DOHH2 (cell line): ENCODE data around the gene SIK3.

ENCODE experiments used
- H3F3A ChIP-seq: fragments of 200-600 bp; sonication (generic), shearing (Covaris generic); 2 replicates; pipeline ENCODE4 v1.6.0; 2016; ENCODE audit warnings: antibody characterized with exemption, mild to moderate bottlenecking; ENCODE audit not compliant: control insufficient read depth, insufficient read depth
- H3K27ac ChIP-seq: fragments of 200-600 bp; sonication (generic); 2 replicates; pipeline ENCODE4 v1.5.1; 2014; ENCODE audit warnings: low read depth, mild to moderate bottlenecking, low read length, moderate library complexity
- H3K27me3 ChIP-seq: fragments of 200-600 bp; sonication (generic); 2 replicates; pipeline ENCODE4 v1.6.1; 2014; ENCODE audit warnings: mild to moderate bottlenecking, low read length, mixed read lengths; ENCODE audit not compliant: control insufficient read depth
- H3K36me3 ChIP-seq: fragments of 200-600 bp; sonication (generic); 2 replicates; pipeline ENCODE4 v1.6.1; 2014; ENCODE audit warnings: mild to moderate bottlenecking, low read length, moderate library complexity, mixed read lengths; ENCODE audit not compliant: control insufficient read depth
- H3K4me1 ChIP-seq: fragments of 200-600 bp; sonication (generic); 2 replicates; pipeline ENCODE4 v1.6.1; 2014; ENCODE audit warnings: mild to moderate bottlenecking, low read length, mixed read lengths; ENCODE audit not compliant: control insufficient read depth
- H3K4me2 ChIP-seq: fragments of 200-600 bp; sonication (generic); 2 replicates; pipeline ENCODE4 v1.6.0; 2014; ENCODE audit warnings: mild to moderate bottlenecking, low read length, moderate library complexity
- H3K4me3 ChIP-seq: fragments of 200-600 bp; sonication (generic); 2 replicates; pipeline ENCODE4 v1.5.1; 2014; ENCODE audit warnings: mild to moderate bottlenecking, low read length, mixed read lengths
- H3K79me2 ChIP-seq: fragments of 200-600 bp; sonication (generic); 2 replicates; pipeline ENCODE4 v1.6.1; 2014; ENCODE audit warnings: mild to moderate bottlenecking, low read length, mixed read lengths; ENCODE audit not compliant: control insufficient read depth
- H3K9me2 ChIP-seq: fragments of 200-600 bp; sonication (generic); replicated peaks from 2 replicates; pipeline ENCODE4 v1.6.1; 2014; ENCODE audit warnings: mild to moderate bottlenecking, low read length, mixed read lengths; ENCODE audit not compliant: control insufficient read depth
- H3K9me3 ChIP-seq: fragments of 200-600 bp; sonication (generic); 2 replicates; pipeline ENCODE4 v1.6.1; 2014; ENCODE audit warnings: antibody characterized with exemption, low read length, mixed read lengths; ENCODE audit not compliant: control insufficient read depth, insufficient read depth
- H4K20me1 ChIP-seq: fragments of 200-600 bp; sonication (generic); 2 replicates; pipeline ENCODE4 v1.6.0; 2014; ENCODE audit warnings: low read depth, mild to moderate bottlenecking, antibody characterized with exemption, low read length, moderate library complexity; ENCODE audit not compliant: control insufficient read depth, insufficient read depth
- EZH2phosphoT487 ChIP-seq: fragments of 200-600 bp; sonication (generic); IDR thresholded peaks from 2 replicates; pipeline ENCODE4 v1.6.1; 2017; ENCODE audit warnings: borderline replicate concordance, mild to moderate bottlenecking, antibody characterized with exemption, low read length, moderate library complexity, mixed read lengths
- TF ChIP-seq, protein P1 (sequence below): fragments of 200-600 bp; sonication (generic); IDR thresholded peaks from one replicate; pipeline ENCODE4 v1.5.1; 2014; ENCODE audit warnings: antibody characterized with exemption, mild to moderate bottlenecking, low read depth, low read length; ENCODE audit not compliant: poor library complexity, severe bottlenecking

SIK3 gene

DNA sequence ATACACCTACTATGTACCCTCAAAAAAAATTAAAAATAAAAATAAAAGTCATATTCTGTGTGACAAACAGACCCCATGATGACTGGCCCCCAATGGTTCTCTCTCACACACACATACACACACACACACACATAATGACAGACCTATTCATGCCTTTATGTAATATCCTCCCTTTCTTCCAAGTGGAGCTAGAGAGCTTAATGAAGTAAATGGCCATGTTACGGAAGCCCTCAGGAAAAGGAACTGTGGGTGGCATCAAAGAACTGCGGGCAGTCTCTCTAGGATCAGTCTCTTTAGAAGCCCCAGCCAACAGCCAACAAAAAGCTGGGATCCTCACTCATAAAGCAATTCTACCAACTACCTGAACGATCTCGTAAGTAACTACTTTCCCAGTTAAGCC lies 125.5 kb downstream of the SIK3 start:
- Histone ChIP-seq H3K79me2 (peaks cover 36% of the 10 kb centered on the region), H3F3A (no peaks in the 10 kb centered on the region), H3K4me2 (no peak overlapping the region), H3K27me3 (no peaks in the 10 kb centered on the region), H3K36me3 (no peaks in the 10 kb centered on the region), H3K9me3 (no peaks in the 10 kb centered on the region), H4K20me1 (0 out of 2 replicates have a peak, but pooled peaks cover 2% of the 10 kb centered on the region), H3K4me1 (no peaks in the 10 kb centered on the region), H3K27ac (no peak overlapping the region), H3K4me3 (no peak overlapping the region), H3K9me2 (no peaks in the 10 kb centered on the region)
- TF ChIP-seq, protein P1, sequence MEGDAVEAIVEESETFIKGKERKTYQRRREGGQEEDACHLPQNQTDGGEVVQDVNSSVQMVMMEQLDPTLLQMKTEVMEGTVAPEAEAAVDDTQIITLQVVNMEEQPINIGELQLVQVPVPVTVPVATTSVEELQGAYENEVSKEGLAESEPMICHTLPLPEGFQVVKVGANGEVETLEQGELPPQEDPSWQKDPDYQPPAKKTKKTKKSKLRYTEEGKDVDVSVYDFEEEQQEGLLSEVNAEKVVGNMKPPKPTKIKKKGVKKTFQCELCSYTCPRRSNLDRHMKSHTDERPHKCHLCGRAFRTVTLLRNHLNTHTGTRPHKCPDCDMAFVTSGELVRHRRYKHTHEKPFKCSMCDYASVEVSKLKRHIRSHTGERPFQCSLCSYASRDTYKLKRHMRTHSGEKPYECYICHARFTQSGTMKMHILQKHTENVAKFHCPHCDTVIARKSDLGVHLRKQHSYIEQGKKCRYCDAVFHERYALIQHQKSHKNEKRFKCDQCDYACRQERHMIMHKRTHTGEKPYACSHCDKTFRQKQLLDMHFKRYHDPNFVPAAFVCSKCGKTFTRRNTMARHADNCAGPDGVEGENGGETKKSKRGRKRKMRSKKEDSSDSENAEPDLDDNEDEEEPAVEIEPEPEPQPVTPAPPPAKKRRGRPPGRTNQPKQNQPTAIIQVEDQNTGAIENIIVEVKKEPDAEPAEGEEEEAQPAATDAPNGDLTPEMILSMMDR = no peak
- no peak for TF ChIP-seq EZH2phosphoT487

DNA sequence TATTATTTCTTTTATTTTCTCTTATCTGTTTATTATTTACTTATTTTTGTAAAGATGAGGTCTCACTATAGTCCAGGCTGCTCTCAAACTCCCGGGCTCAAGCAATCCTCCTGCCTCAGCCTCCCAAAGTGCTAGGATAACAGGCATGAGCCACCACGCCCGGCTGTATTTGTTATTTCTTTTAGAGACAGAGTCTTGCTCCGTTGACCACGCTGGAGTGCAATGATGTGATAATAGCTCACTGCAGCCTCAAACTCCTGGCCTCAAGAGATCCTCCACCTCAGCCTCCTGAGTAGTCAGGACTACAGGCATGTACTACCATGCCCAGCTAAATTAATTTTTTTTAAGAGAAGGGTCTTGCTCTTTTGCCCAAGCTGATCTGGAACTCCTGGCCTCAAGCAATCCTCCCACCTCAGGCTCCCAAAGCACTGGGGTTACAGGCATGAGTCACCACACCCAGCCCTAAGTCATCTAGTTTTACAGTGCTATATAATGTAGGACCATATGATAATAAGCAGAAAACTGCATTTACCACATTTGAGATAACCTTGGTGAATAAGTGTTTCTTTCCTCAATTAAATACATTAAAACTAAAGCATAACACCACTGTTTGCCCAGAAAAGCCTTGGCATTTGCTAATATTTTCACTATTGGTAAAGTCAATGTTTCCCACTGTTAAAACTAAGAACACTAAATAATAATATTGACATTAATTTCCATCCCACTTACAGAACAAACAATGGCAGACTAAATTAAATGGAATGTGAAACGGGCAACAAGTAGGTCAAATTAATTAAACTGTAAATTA lies 127.5 kb downstream of the SIK3 start:
- Histone ChIP-seq H3K4me3 (no peak overlapping the region), H3K9me2 (no peaks in the 10 kb centered on the region), H3K4me1 (no peaks in the 10 kb centered on the region), H3K27ac (no peak overlapping the region), H3K36me3 (no peaks in the 10 kb centered on the region), H4K20me1 (0 out of 2 replicates have a peak, but pooled peaks cover 2% of the 10 kb centered on the region), H3K9me3 (no peaks in the 10 kb centered on the region), H3K4me2 (no peak overlapping the region), H3F3A (no peaks in the 10 kb centered on the region), H3K79me2 (peaks cover 39% of the 10 kb centered on the region), H3K27me3 (no peaks in the 10 kb centered on the region)
- TF ChIP-seq, protein P1 = no peak
- TF ChIP-seq EZH2phosphoT487 = no peak

DNA sequence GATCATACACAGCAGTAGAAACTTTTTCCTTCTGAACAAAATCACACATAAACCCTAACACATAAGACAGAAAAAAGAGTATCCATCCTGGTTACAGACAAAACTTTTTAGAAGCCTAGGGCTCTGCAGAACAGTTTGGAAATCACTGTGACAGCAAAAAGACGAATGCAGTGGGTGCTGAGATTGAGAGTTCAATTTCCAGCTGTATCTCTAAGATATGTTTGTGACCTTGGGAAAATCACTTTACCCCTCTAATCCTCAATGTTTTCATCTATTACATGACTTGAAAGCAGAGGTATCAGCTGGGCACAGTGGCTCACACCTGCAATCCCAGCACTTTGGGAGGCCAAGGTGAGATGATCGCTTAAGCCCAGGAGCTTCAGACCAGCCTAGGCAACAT lies 128.5 kb downstream of the SIK3 start:
- Histone ChIP-seq H3K9me2 (no peaks in the 10 kb centered on the region), H3K27ac (no peak overlapping the region), H3K9me3 (no peaks in the 10 kb centered on the region), H3K4me1 (no peaks in the 10 kb centered on the region), H3F3A (no peaks in the 10 kb centered on the region), H3K79me2 (peaks cover 37% of the 10 kb centered on the region), H3K27me3 (no peaks in the 10 kb centered on the region), H3K4me2 (no peak overlapping the region), H3K4me3 (no peak overlapping the region), H4K20me1 (0 out of 2 replicates have a peak, but pooled peaks cover 2% of the 10 kb centered on the region), H3K36me3 (no peaks in the 10 kb centered on the region)
- TF ChIP-seq, protein P1 = no peak
- no peak for TF ChIP-seq EZH2phosphoT487
